Measurements from ENCODE around the gene RHOU. TPM values are rescaled to one million over a fixed set of nuclear protein-coding genes. Genes with fewer than 3 reads are reported as not detected.

RHOU gene
- total and polyA plus RNA-seq, 2 donors (not counting 1 experiment from before 2014, with no cell fraction given), result 0.23 to 11.4 TPM

DNA sequence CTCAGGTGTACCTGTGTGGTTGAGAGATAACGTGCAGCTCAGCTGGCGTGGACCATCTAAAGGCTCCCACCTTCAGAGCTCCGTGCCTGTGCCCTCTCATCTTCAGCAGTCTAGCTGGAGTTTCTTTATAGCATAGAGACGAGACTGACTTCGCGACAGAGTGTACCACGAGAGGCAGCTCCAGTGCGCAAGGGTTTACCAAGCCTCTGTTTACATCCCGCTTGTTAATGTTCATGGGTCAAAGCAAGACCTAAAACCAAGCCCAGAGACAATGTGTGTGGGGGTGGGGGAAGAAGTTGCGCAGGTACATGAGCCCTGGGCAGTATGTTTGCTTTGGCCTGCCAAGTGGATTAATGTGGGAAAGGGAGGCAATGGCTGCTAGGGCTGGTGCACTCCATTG, 15.6 kb downstream of the RHOU start:
- no peak for DNase-seq (ENCODE audit: low read depth in 2 of 2)
- Histone ChIP-seq H3K79me2 (ENCODE audit: control insufficient read depth, insufficient read depth, low read length) (no peaks in the 10 kb centered on the region), H3K27ac (ENCODE audit: insufficient read depth, low read length) (no peak overlapping the region), H4K20me1 (ENCODE audit: control insufficient read depth, extremely low read depth, insufficient read depth, low read length) (no peaks in the 10 kb centered on the region), H3K9me3 (ENCODE audit: control insufficient read depth, insufficient read depth, low read depth, low read length) (no peaks in the 10 kb centered on the region), H3K4me2 (ENCODE audit: extremely low read depth, insufficient read depth, low read length) (no peak overlapping the region), H3K4me3 (replicated peaks in 1 of 4; ENCODE audit: control extremely low read depth in 1 of 4, insufficient read depth in 1 of 4, low read depth in 3 of 4, low read length in 4 of 4) (no peak overlapping the region), H3K4me1 (ENCODE audit: control insufficient read depth, extremely low read depth, insufficient read depth, low read length) (no peaks in the 10 kb centered on the region), H2AFZ (ENCODE audit: low read length) (no peak overlapping the region), H3K27me3 (ENCODE audit: control insufficient read depth, insufficient read depth, low read length) (no peaks in the 10 kb centered on the region), H3K9ac (ENCODE audit: insufficient read depth, low read length) (no peak overlapping the region), H3K36me3 (ENCODE audit: control insufficient read depth, insufficient read depth, low read length) (no peaks in the 10 kb centered on the region)
- TF ChIP-seq, protein P1, sequence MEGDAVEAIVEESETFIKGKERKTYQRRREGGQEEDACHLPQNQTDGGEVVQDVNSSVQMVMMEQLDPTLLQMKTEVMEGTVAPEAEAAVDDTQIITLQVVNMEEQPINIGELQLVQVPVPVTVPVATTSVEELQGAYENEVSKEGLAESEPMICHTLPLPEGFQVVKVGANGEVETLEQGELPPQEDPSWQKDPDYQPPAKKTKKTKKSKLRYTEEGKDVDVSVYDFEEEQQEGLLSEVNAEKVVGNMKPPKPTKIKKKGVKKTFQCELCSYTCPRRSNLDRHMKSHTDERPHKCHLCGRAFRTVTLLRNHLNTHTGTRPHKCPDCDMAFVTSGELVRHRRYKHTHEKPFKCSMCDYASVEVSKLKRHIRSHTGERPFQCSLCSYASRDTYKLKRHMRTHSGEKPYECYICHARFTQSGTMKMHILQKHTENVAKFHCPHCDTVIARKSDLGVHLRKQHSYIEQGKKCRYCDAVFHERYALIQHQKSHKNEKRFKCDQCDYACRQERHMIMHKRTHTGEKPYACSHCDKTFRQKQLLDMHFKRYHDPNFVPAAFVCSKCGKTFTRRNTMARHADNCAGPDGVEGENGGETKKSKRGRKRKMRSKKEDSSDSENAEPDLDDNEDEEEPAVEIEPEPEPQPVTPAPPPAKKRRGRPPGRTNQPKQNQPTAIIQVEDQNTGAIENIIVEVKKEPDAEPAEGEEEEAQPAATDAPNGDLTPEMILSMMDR (conservative IDR thresholded peaks at IDR 0.05 in 1 of 2, IDR thresholded peaks at IDR 0.05 in 1 of 2; ENCODE audit: low read depth in 1 of 2, low read length in 2 of 2), result no peak
- TF ChIP-seq EZH2 (IDR thresholded peaks at IDR 0.05; ENCODE audit: low read length, missing control alignments), result no peak

DNA sequence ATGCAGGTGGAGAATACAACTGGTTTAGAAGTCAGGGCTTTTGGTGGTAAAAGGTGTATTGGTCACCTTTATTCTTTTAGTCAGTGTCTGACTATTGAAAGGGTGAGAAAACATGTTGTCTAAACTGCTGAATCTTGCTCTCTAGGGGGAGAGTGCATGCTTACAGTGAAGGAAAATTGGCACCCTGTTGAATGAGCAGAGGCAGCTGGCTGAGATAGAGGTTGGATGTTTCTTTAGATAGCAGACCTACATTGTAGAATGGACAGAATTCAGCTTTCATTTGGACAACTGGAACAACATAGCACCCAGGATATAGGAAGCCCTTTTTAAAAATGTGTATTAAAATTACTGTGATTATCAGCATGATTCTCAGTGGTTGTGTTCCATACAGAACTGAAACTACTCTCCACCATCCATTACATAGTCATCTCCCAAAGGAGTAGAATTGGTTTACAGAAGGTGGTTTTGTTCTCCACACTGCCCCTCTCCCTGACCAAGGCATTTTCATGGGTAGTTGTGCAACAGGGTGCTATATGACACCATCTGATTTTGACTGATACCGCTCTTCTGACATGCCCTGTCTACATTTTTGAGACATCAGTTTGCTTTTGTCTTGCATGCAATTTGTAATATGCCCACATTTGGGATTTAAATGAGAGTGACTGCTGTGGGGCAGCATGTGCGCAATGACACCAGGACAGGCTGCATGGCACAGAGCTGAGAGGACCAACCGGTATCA, 16.2 kb downstream of the RHOU start:
- no peak for TF ChIP-seq EZH2 (IDR thresholded peaks at IDR 0.05; ENCODE audit: low read length, missing control alignments)
- TF ChIP-seq, protein P1 (conservative IDR thresholded peaks at IDR 0.05 in 1 of 2, IDR thresholded peaks at IDR 0.05 in 1 of 2; ENCODE audit: low read depth in 1 of 2, low read length in 2 of 2), result no peak

DNA sequence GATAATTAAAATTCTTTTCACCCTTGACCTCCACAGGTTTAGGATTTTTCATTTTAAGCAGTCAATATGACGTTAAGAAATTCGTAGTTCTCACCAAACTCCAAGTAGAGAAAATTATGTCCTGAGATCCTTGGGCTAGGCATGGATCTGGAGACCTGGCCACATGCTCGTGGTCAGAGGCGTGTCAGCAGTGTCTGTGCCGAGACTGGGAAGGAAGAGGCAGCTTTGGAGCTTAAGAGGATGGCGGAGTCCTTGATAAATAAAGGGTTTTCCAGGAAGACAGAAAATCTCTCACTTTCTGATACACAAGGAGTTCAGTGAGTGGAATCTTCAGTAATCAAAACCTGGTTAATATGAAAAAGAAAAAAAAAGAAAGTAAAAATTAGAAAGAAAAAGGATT, 17.0 kb downstream of the RHOU start:
- no peaks in the 10 kb centered on the region for H3K9me3 ChIP-seq (ENCODE audit: control insufficient read depth, insufficient read depth, low read depth, low read length)
- no peaks in the 10 kb centered on the region for H3K36me3 ChIP-seq (ENCODE audit: control insufficient read depth, insufficient read depth, low read length)
- no peaks in the 10 kb centered on the region for H3K4me1 ChIP-seq (ENCODE audit: control insufficient read depth, extremely low read depth, insufficient read depth, low read length)
- no peaks in the 10 kb centered on the region for H4K20me1 ChIP-seq (ENCODE audit: control insufficient read depth, extremely low read depth, insufficient read depth, low read length)
- H3K27ac ChIP-seq (ENCODE audit: insufficient read depth, low read length), result no peak overlapping the region
- no peak for DNase-seq (ENCODE audit: low read depth in 2 of 2)
- no peak overlapping the region for H3K9ac ChIP-seq (ENCODE audit: insufficient read depth, low read length)
- H3K4me3 ChIP-seq (replicated peaks in 1 of 4; ENCODE audit: control extremely low read depth in 1 of 4, insufficient read depth in 1 of 4, low read depth in 3 of 4, low read length in 4 of 4), result no peak overlapping the region
- no peaks in the 10 kb centered on the region for H3K27me3 ChIP-seq (ENCODE audit: control insufficient read depth, insufficient read depth, low read length)
- H3K79me2 ChIP-seq (ENCODE audit: control insufficient read depth, insufficient read depth, low read length), result no peaks in the 10 kb centered on the region
- no peak overlapping the region for H2AFZ ChIP-seq (ENCODE audit: low read length)
- H3K4me2 ChIP-seq (ENCODE audit: extremely low read depth, insufficient read depth, low read length), result no peak overlapping the region
- TF ChIP-seq, protein P1 (conservative IDR thresholded peaks at IDR 0.05 in 1 of 2, IDR thresholded peaks at IDR 0.05 in 1 of 2; ENCODE audit: low read depth in 1 of 2, low read length in 2 of 2), result no peak
- TF ChIP-seq EZH2 (IDR thresholded peaks at IDR 0.05; ENCODE audit: low read length, missing control alignments), result no peak

More for the DNA sequence above, 16.2 kb downstream of the RHOU start:
- Histone ChIP-seq H3K4me2 (ENCODE audit: extremely low read depth, insufficient read depth, low read length) (no peak overlapping the region), H3K36me3 (ENCODE audit: control insufficient read depth, insufficient read depth, low read length) (no peaks in the 10 kb centered on the region), H3K27me3 (ENCODE audit: control insufficient read depth, insufficient read depth, low read length) (no peaks in the 10 kb centered on the region), H3K27ac (ENCODE audit: insufficient read depth, low read length) (no peak overlapping the region), H3K4me3 (replicated peaks in 1 of 4; ENCODE audit: control extremely low read depth in 1 of 4, insufficient read depth in 1 of 4, low read depth in 3 of 4, low read length in 4 of 4) (no peak overlapping the region), H2AFZ (ENCODE audit: low read length) (no peak overlapping the region), H3K9ac (ENCODE audit: insufficient read depth, low read length) (no peak overlapping the region), H3K4me1 (ENCODE audit: control insufficient read depth, extremely low read depth, insufficient read depth, low read length) (no peaks in the 10 kb centered on the region), H4K20me1 (ENCODE audit: control insufficient read depth, extremely low read depth, insufficient read depth, low read length) (no peaks in the 10 kb centered on the region), H3K79me2 (ENCODE audit: control insufficient read depth, insufficient read depth, low read length) (no peaks in the 10 kb centered on the region), H3K9me3 (ENCODE audit: control insufficient read depth, insufficient read depth, low read depth, low read length) (no peaks in the 10 kb centered on the region)
- DNase-seq (ENCODE audit: low read depth in 2 of 2), result no peak
